Neural progenitor cell (in vitro differentiated cells): ENCODE data around the gene RNF212. TPM values are rescaled to one million over a fixed set of nuclear protein-coding genes. Genes with fewer than 3 reads are reported as not detected.

Source experiments
- DNase-seq: peaks from one replicate; pipeline ENCODE4 v3.0.0-alpha.2; 2016; ENCODE audit warnings: low spot score
- H2AFZ ChIP-seq: fragments of 200-600 bp; sonication (generic); replicated peaks from 2 replicates; pipeline ENCODE4 v1.6.1; 2016; ENCODE audit warnings: antibody characterized with exemption
- H3F3A ChIP-seq: fragments of 200-600 bp; sonication (generic); 2 replicates; pipeline ENCODE4 v1.6.1; 2016; ENCODE audit warnings: antibody characterized with exemption, low read depth
- H3K27ac ChIP-seq: fragments of 200-600 bp; sonication (generic); 2 replicates; pipeline ENCODE4 v1.5.1; 2016; ENCODE audit warnings: mild to moderate bottlenecking
- H3K27me3 ChIP-seq: fragments of 200-600 bp; sonication (generic); 2 replicates; pipeline ENCODE4 v1.6.1; 2016; ENCODE audit warnings: mild to moderate bottlenecking, moderate library complexity
- H3K36me3 ChIP-seq: fragments of 200-600 bp; sonication (generic); 2 replicates; pipeline ENCODE4 v1.5.1; 2016
- H3K4me1 ChIP-seq: fragments of 200-600 bp; sonication (generic); 2 replicates; pipeline ENCODE4 v1.6.1; 2016; ENCODE audit warnings: mixed run types
- H3K4me2 ChIP-seq: fragments of 200-600 bp; sonication (generic); 2 replicates; pipeline ENCODE4 v1.6.1; 2016
- H3K4me3 ChIP-seq: fragments of 200-600 bp; sonication (generic); 2 replicates; pipeline ENCODE4 v1.5.1; 2016
- H3K79me2 ChIP-seq: fragments of 200-600 bp; sonication (generic); 2 replicates; pipeline ENCODE4 v1.6.1; 2016; ENCODE audit warnings: low read depth
- H3K9ac ChIP-seq: fragments of 200-600 bp; sonication (generic); 2 replicates; pipeline ENCODE4 v1.6.1; 2016
- H3K9me3 ChIP-seq: fragments of 200-600 bp; sonication (generic); 2 replicates; pipeline ENCODE4 v1.5.1; 2016; ENCODE audit warnings: low read depth
- H4K20me1 ChIP-seq: fragments of 200-600 bp; sonication (generic); 2 replicates; pipeline ENCODE4 v1.6.1; 2016; ENCODE audit warnings: low read depth
- H3K27ac Mint-ChIP-seq: 3 replicates; pipeline ENCODE4 v1.8.0; 2021; ENCODE audit warnings: mixed read lengths
- H3K27me3 Mint-ChIP-seq: 2 replicates; pipeline ENCODE4 v1.8.0; 2022; ENCODE audit warnings: low read depth, mild to moderate bottlenecking, inconsistent platforms, moderate library complexity, mixed read lengths; ENCODE audit not compliant: insufficient read depth
- H3K36me3 Mint-ChIP-seq: 3 replicates; pipeline ENCODE4 v1.8.0; 2021; ENCODE audit warnings: mixed read lengths
- H3K4me1 Mint-ChIP-seq: 3 replicates; pipeline ENCODE4 v1.8.0; 2021; ENCODE audit warnings: mixed read lengths
- H3K4me3 Mint-ChIP-seq: 3 replicates; pipeline ENCODE4 v1.8.0; 2021; ENCODE audit warnings: mild to moderate bottlenecking, moderate library complexity, mixed read lengths
- H3K9me3 Mint-ChIP-seq: 3 replicates; pipeline ENCODE4 v1.8.0; 2020; ENCODE audit warnings: mixed read lengths
- EZH2 ChIP-seq: fragments of 200-600 bp; sonication (generic); IDR thresholded peaks from 2 replicates; pipeline ENCODE4 v1.6.1; 2017; ENCODE audit warnings: antibody characterized with exemption, mild to moderate bottlenecking, moderate library complexity
- EZH2phosphoT487 ChIP-seq: fragments of 200-600 bp; sonication (generic); IDR thresholded peaks from 2 replicates; pipeline ENCODE4 v1.6.1; 2017; ENCODE audit warnings: antibody characterized with exemption
- total RNA-seq: library from RNA; depleted of rRNA; stranded (reverse); fragments of >200 nt; gene quantifications from 2 replicates; pipeline ENCODE4 v1.2.3, GENCODE V29; 2015; ENCODE audit warnings: low replicate concordance
- TF ChIP-seq, protein P1 (sequence below): fragments of 200-600 bp; sonication (generic); IDR thresholded peaks from 2 replicates; pipeline ENCODE4 v1.5.1; 2017; ENCODE audit warnings: antibody characterized with exemption, mild to moderate bottlenecking

The RNF212 gene
- total RNA-seq, 1 donor from 2014 or later = 3.4 TPM

DNA sequence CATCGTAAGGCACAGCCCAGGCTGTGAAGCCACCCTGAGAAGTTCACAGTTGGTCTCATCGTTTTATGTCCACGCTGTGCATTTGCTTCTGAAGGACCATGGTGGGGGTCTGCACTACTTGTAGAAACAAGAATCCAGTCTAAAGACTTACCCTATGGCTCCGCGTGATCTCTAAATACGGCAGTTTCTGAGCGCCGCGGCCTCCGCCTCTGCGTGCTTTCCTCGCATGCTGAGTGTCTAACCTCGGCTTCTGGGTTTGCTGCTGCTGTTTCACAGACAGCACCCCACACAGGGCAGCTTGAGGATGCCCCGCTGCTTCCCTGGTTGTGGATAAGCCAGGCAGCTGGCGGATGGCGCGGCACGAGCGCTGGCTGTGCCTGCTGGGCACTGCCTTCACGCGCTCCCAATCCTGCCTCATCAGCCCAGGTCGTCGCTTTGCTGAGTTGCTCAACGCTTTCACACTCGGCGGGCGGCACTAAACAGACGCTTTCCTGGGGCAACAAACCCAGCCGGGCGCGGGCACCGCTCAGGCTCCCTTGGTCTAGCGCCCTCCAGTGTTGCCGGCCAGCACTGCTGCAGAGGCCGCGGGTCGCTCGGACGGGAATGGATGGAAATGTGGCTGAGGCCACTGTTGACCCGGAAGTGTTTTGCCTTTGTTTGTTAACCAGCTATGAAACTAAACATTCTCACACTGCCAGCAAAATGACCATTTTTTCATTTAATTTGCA lies 62.7 kb downstream of the RNF212 start:
- Histone ChIP-seq H3K4me2 (peak overlapping the region; percentile 38), H3K79me2 (no peaks in the 10 kb centered on the region), H2AFZ (no peak overlapping the region), H3K9me3 (no peaks in the 10 kb centered on the region), H3K27me3 (peaks cover 95% of the 10 kb centered on the region), H3K36me3 (no peaks in the 10 kb centered on the region), H3K9ac (no peak overlapping the region), H3K4me1 (peaks cover 4% of the 10 kb centered on the region), H4K20me1 (no peaks in the 10 kb centered on the region), H3K27ac (no peak overlapping the region), H3F3A (peaks cover 6% of the 10 kb centered on the region), H3K4me3 (no peak overlapping the region)
- Mint-ChIP-seq H3K27ac (no peak overlapping the region), H3K4me3 (no peak overlapping the region), H3K27me3 (peaks cover 37% of the 10 kb centered on the region), H3K36me3 (peaks cover 2% of the 10 kb centered on the region), H3K9me3 (peaks cover 8% of the 10 kb centered on the region), H3K4me1 (peaks cover 29% of the 10 kb centered on the region)
- peak; percentile 82 for DNase-seq
- TF ChIP-seq EZH2phosphoT487 = no peak
- TF ChIP-seq, protein P1, sequence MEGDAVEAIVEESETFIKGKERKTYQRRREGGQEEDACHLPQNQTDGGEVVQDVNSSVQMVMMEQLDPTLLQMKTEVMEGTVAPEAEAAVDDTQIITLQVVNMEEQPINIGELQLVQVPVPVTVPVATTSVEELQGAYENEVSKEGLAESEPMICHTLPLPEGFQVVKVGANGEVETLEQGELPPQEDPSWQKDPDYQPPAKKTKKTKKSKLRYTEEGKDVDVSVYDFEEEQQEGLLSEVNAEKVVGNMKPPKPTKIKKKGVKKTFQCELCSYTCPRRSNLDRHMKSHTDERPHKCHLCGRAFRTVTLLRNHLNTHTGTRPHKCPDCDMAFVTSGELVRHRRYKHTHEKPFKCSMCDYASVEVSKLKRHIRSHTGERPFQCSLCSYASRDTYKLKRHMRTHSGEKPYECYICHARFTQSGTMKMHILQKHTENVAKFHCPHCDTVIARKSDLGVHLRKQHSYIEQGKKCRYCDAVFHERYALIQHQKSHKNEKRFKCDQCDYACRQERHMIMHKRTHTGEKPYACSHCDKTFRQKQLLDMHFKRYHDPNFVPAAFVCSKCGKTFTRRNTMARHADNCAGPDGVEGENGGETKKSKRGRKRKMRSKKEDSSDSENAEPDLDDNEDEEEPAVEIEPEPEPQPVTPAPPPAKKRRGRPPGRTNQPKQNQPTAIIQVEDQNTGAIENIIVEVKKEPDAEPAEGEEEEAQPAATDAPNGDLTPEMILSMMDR = peak; percentile 71
- TF ChIP-seq EZH2 = no peak

DNA sequence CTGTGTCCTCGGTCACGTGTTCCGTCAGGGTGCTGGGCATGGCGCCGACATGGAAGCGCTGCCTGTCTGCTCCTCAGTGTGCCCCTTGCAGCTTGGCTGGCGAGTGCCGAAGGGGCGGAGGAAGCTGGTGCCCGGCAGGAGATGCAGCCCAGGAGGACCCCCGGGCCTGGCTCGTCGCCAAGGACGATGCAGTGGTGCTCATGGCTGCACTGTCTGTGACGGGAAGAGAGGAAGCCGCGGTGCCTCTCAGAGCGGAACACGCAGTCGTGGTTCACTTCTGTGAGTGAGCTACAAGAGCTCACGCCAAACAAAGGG lies 63.8 kb downstream of the RNF212 start:
- H4K20me1 ChIP-seq = no peaks in the 10 kb centered on the region
- H3K9ac ChIP-seq = no peak overlapping the region
- H3F3A ChIP-seq = peaks cover 6% of the 10 kb centered on the region
- no peaks in the 10 kb centered on the region for H3K36me3 ChIP-seq
- DNase-seq = peak; percentile 5
- no peak overlapping the region for H3K4me3 ChIP-seq
- H3K27me3 ChIP-seq = peaks cover 95% of the 10 kb centered on the region
- Mint-ChIP-seq H3K4me3 (no peak overlapping the region), H3K27ac (no peak overlapping the region), H3K9me3 (peaks cover 8% of the 10 kb centered on the region), H3K36me3 (peaks cover 2% of the 10 kb centered on the region), H3K4me1 (peaks cover 32% of the 10 kb centered on the region), H3K27me3 (peaks cover 47% of the 10 kb centered on the region)
- no peak overlapping the region for H3K4me2 ChIP-seq
- H3K4me1 ChIP-seq = no peaks in the 10 kb centered on the region
- H3K27ac ChIP-seq = no peak overlapping the region
- TF ChIP-seq EZH2 (no peak), EZH2phosphoT487 (no peak)
- TF ChIP-seq, protein P1 = no peak
- H3K79me2 ChIP-seq = no peaks in the 10 kb centered on the region
- H2AFZ ChIP-seq = no peak overlapping the region
- no peaks in the 10 kb centered on the region for H3K9me3 ChIP-seq

DNA sequence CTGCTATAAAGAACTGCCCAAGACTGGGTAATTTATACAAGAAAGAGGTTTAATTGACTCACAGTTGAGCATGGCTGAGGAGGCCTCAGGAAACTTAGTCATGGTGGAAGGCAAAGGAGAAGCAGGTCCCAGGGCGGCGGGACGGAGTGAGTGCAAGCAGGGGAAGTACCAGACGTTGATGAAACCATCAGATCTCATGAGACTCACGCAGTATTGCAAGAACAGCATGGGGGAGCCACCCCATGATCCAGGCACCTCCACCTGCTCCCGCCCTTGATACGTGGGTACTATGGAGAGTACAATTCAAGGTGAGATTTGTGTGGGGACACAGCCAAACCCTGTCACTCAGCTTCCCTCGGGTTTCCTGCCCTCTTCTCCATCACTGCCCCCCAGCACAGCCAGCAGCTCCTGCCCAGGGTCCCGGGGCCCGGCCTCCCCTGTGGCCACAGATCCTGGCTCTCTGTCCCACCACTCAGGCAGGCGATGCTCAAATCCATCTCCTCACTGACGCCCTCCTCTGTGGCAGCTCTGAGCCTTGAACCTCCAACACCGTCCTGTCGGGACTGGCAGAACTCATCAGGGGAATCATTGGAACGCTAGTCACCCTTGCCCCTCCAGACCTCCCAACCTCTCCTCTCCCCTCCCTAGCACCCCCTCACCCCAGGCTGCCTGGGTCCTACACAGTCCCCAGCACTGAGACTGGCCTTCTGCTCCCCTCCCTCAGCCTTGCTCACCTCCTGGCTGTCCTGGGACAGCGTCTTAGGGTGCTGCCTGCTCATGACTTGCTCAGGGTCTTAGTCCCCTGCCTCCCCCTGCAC lies 64.4 kb downstream of the RNF212 start:
- no peak overlapping the region for H3K9ac ChIP-seq
- peak overlapping the region; percentile 67 for H3K27ac Mint-ChIP-seq

More for the DNA sequence above, 64.4 kb downstream of the RNF212 start:
- H3F3A ChIP-seq = peaks cover 6% of the 10 kb centered on the region
- H3K4me1 ChIP-seq = no peaks in the 10 kb centered on the region
- H3K4me2 ChIP-seq = no peak overlapping the region
- H3K9me3 Mint-ChIP-seq = peaks cover 8% of the 10 kb centered on the region
- no peaks in the 10 kb centered on the region for H3K9me3 ChIP-seq
- H3K27me3 Mint-ChIP-seq = peaks cover 48% of the 10 kb centered on the region
- peak; percentile 1 for DNase-seq
- no peak overlapping the region for H3K27ac ChIP-seq
- peaks cover 35% of the 10 kb centered on the region for H3K4me1 Mint-ChIP-seq
- no peak overlapping the region for H2AFZ ChIP-seq
- no peaks in the 10 kb centered on the region for H3K36me3 ChIP-seq
- no peaks in the 10 kb centered on the region for H3K79me2 ChIP-seq
- H3K27me3 ChIP-seq = peaks cover 96% of the 10 kb centered on the region
- TF ChIP-seq EZH2 (no peak), EZH2phosphoT487 (no peak)
- TF ChIP-seq, protein P1 = no peak
- no peak overlapping the region for H3K4me3 ChIP-seq
- no peaks in the 10 kb centered on the region for H4K20me1 ChIP-seq
- peaks cover 2% of the 10 kb centered on the region for H3K36me3 Mint-ChIP-seq
- no peak overlapping the region for H3K4me3 Mint-ChIP-seq
